Measurements from ENCODE around the gene LRMDA.

LRMDA gene

DNA sequence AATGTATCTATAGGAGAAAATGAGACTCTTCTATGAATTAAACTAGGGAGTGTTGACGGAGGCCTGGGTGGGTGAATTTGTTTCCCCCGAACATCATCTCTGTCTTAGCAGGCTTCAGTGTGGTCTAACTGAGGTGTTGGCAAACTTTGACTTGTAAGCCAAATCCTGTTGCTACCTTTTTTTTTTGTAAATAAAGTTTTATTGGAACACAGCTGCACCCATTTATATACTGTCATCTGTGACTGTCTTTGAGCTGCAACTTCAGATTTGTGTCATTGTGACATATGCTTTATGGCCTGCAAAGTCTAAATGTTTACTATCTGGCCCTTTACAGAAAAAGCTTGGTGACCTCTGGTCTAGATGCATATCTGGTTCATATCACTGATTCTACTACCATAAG, 455.9 kb downstream of the LRMDA start:
- no peak for DNase-seq (ENCODE audit: low read depth, low spot score)
- no peak overlapping the region for H3K4me3 ChIP-seq (ENCODE audit: low read depth, low read length)
- in situ Hi-C loops (cut with HindIII; ENCODE audit: low sequenced_read_pairs), result no loop called here
- TF ChIP-seq, protein P1, sequence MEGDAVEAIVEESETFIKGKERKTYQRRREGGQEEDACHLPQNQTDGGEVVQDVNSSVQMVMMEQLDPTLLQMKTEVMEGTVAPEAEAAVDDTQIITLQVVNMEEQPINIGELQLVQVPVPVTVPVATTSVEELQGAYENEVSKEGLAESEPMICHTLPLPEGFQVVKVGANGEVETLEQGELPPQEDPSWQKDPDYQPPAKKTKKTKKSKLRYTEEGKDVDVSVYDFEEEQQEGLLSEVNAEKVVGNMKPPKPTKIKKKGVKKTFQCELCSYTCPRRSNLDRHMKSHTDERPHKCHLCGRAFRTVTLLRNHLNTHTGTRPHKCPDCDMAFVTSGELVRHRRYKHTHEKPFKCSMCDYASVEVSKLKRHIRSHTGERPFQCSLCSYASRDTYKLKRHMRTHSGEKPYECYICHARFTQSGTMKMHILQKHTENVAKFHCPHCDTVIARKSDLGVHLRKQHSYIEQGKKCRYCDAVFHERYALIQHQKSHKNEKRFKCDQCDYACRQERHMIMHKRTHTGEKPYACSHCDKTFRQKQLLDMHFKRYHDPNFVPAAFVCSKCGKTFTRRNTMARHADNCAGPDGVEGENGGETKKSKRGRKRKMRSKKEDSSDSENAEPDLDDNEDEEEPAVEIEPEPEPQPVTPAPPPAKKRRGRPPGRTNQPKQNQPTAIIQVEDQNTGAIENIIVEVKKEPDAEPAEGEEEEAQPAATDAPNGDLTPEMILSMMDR (IDR thresholded peaks at IDR 0.05; ENCODE audit: low read depth, low read length), result no peak

DNA sequence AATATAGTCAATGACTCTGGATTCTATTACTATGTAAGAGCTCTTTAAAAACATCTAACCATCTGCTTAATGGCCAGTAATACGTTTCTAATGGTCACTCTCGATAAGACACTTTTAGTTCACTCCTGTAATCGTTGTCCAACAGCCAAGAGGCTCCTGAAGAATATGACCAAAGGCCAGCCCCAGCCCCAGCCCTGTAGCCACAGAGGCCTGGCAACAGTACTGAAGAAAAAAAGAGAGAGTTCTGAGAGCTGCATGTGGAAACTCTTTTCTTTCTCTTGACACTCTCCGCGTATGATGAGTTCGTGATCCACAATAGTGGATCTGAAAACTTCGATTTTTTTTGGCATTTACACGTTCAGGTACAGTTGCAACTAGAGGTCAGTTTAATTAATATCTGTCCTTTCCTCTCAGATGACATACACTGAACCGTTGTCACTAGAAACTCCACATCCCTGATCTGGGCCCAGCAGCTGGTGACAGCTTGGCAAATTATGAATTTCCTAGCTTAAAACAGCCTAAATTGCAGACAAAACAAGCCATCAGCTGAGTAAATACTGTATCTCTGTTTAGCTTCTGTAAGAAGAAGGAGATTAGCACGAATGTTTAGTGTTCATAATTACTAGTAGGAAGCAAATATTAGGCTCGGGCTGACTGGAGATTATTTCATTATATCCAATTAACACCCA, 456.7 kb downstream of the LRMDA start:
- DNase-seq (ENCODE audit: low read depth, low spot score), result no peak
- in situ Hi-C loops (cut with HindIII; ENCODE audit: low sequenced_read_pairs), result no loop called here
- TF ChIP-seq, protein P1 (IDR thresholded peaks at IDR 0.05; ENCODE audit: low read depth, low read length), result no peak
- no peak overlapping the region for H3K4me3 ChIP-seq (ENCODE audit: low read depth, low read length)

DNA sequence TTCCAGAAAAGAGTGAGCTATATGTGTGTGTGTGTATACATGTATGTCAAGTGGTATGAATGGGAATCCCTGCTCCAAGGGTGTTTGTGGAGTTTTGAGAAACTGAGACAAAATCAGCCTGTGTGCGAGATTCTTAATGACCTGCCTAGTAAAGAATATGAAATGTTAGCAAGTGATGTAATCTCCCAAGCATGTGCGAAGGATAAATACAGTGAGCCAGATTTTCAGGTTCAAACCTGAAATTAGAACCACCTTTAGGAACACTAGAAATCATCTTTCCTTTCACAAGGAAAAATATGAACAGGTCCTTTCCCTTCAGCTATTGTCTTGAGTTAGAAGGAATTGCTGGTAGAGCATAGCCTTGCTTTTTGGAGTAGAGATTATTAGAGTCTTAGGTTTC, 457.6 kb downstream of the LRMDA start:
- TF ChIP-seq, protein P1 (IDR thresholded peaks at IDR 0.05; ENCODE audit: low read depth, low read length), result no peak
- DNase-seq (ENCODE audit: low read depth, low spot score), result no peak
- no peak overlapping the region for H3K4me3 ChIP-seq (ENCODE audit: low read depth, low read length)
- in situ Hi-C loops (cut with HindIII; ENCODE audit: low sequenced_read_pairs), result no loop called here

DNA sequence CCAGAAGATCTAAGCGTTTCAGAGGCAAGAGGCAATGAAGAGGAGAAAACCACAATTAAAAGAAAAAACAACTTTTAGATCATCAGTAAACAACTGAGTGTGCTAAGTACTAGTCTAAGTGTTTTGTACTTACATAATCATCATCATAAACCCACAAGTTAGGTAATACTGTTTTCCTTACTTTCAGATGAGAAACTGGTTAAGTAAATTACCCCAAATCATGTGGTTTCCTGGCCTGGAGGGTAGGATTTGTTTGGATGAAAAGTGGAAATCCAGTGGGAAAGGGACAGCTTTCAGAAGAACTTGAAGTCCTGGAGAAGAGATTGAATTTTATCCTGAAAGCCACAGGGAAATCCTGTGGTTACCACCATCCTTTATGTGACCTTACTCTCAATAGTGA, 463.3 kb downstream of the LRMDA start:
- in situ Hi-C loops (cut with HindIII; ENCODE audit: low sequenced_read_pairs), result no loop called here
- TF ChIP-seq, protein P1 (IDR thresholded peaks at IDR 0.05; ENCODE audit: low read depth, low read length), result no peak
- no peak for DNase-seq (ENCODE audit: low read depth, low spot score)
- H3K4me3 ChIP-seq (ENCODE audit: low read depth, low read length), result no peak overlapping the region

DNA sequence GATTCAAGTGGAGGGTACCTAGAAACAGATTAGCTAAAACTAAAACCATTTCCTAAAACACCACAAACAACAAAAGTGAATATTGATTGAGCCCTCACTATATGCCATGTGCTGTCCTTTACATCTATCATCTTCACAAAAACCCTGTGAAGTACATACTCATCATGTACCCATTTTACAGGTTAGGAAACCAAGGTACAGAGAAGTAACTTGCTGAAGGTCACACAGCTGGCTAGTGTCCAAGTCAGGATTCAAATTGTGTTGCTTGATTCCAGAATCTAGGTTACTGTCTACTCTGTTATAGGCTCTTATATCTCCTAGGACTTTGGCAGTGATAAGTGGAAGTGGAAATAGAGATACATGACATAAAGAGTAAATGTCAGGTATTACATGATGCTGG, 463.8 kb downstream of the LRMDA start:
- TF ChIP-seq, protein P1 (IDR thresholded peaks at IDR 0.05; ENCODE audit: low read depth, low read length), result no peak

DNA sequence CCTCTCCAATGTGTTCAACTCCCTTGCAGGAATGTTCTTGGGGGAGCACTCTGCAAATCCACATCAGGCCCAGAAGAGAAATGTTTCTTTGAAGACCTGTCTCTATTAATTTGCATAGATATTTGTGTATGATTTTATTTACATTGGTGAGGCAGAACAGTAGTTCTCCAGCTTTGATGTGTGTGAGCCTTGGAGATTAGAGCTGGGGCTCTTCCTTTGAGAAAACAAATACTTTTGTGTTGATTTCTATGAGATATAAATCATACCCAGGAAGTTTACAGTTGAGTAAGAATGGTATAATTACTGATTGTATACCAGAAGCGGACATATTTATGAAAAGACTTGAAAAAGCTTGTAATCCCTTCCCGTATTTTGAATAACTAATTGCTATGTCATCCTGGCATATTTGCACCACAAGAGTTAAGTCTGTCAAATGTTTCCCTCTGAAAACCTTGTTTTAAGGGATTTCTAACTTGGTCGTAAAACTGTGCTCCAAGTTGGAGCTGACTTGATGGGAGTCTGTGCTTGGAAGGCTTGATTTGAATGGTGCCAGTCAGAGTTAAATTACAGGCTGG, 468.5 kb downstream of the LRMDA start:
- H3K4me3 ChIP-seq (ENCODE audit: low read depth, low read length), result no peak overlapping the region
- TF ChIP-seq, protein P1 (IDR thresholded peaks at IDR 0.05; ENCODE audit: low read depth, low read length), result no peak
- DNase-seq (ENCODE audit: low read depth, low spot score), result no peak
- in situ Hi-C loops (cut with HindIII; ENCODE audit: low sequenced_read_pairs), result no loop called here

More for the DNA sequence above, 463.8 kb downstream of the LRMDA start:
- DNase-seq (ENCODE audit: low read depth, low spot score), result no peak
- H3K4me3 ChIP-seq (ENCODE audit: low read depth, low read length), result no peak overlapping the region
- in situ Hi-C loops (cut with HindIII; ENCODE audit: low sequenced_read_pairs), result no loop called here

All from astrocyte of the spinal cord (primary cell).